ENCODE measurements around the gene MLIP. TPM values are rescaled to one million over a fixed set of nuclear protein-coding genes. Genes with fewer than 3 reads are reported as not detected.

The MLIP gene
- total RNA-seq, 3 donors from 2014 or later (not counting 1 experiment from before 2014, with no cell fraction given), result not detected

- Histone ChIP-seq H3K36me3 (ENCODE audit: control insufficient read depth, insufficient read depth, low read length) (no peaks in the 10 kb centered on the region), H3K27me3 (ENCODE audit: control insufficient read depth, insufficient read depth, low read length) (no peaks in the 10 kb centered on the region), H3K4me3 (ENCODE audit: low read length) (no peak overlapping the region), H3K9me3 (ENCODE audit: control insufficient read depth, insufficient read depth, low read length) (no peaks in the 10 kb centered on the region), H3K27ac (ENCODE audit: low read length) (no peak overlapping the region), H3K4me1 (ENCODE audit: control insufficient read depth, insufficient read depth, low read length) (no peaks in the 10 kb centered on the region)
- WGBS (ENCODE audit: insufficient coverage), result 75% methylated on average over 2 of the region's 2 CpGs
- intact Hi-C loops (cut with micrococcal nuclease), result no loop called here
- DNase-seq (no peak), ATAC-seq (no peak)
- Mint-ChIP-seq H3K9me3 (peaks cover 6 to 8% of the 10 kb centered on the region in 2 donors), H3K4me1 (no peaks in the 10 kb centered on the region), H3K4me3 (no peak overlapping the region), H3K27me3 (ENCODE audit: low read depth in 2 of 2) (no peaks in the 10 kb centered on the region), H3K36me3 (no peaks in the 10 kb centered on the region), H3K27ac (no peak overlapping the region)
- TF ChIP-seq, protein P1, sequence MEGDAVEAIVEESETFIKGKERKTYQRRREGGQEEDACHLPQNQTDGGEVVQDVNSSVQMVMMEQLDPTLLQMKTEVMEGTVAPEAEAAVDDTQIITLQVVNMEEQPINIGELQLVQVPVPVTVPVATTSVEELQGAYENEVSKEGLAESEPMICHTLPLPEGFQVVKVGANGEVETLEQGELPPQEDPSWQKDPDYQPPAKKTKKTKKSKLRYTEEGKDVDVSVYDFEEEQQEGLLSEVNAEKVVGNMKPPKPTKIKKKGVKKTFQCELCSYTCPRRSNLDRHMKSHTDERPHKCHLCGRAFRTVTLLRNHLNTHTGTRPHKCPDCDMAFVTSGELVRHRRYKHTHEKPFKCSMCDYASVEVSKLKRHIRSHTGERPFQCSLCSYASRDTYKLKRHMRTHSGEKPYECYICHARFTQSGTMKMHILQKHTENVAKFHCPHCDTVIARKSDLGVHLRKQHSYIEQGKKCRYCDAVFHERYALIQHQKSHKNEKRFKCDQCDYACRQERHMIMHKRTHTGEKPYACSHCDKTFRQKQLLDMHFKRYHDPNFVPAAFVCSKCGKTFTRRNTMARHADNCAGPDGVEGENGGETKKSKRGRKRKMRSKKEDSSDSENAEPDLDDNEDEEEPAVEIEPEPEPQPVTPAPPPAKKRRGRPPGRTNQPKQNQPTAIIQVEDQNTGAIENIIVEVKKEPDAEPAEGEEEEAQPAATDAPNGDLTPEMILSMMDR (IDR thresholded peaks at IDR 0.05), result no peak
These were observed 125.7 kb downstream of the MLIP start for GRCh38 chr6:54236984-54237383.

DNA sequence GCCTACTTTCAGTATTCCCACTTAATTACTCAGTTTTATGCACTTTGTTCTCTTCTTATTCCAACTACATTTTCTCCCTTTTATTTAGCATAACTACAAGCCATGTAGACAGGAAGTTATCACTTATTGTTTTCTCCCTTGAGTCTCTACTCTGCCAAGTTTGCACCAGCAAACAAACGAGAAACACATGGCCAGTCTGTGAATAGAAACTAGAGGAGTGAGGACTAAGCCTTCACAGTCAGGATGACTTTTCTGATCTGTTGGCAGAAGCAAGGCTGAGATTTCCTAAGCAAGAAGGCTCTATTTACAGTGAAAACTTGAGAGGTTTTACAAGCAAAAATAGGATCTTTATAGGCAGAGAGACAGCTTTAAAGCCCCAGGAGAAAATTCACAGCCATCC is 127.2 kb downstream of the MLIP start:
- 60% methylated on average over 1 of the region's 1 CpG for WGBS (ENCODE audit: insufficient coverage)
- intact Hi-C loops (cut with micrococcal nuclease), result no loop called here
- Mint-ChIP-seq H3K9me3 (peaks cover 5 to 6% of the 10 kb centered on the region in 2 donors), H3K36me3 (no peaks in the 10 kb centered on the region), H3K27ac (no peak overlapping the region), H3K4me3 (no peak overlapping the region), H3K27me3 (ENCODE audit: low read depth in 2 of 2) (no peaks in the 10 kb centered on the region), H3K4me1 (no peaks in the 10 kb centered on the region)
- DNase-seq (no peak), ATAC-seq (no peak)
- H3K4me1 ChIP-seq (ENCODE audit: control insufficient read depth, insufficient read depth, low read length), result no peaks in the 10 kb centered on the region
- H3K27ac ChIP-seq (ENCODE audit: low read length), result no peak overlapping the region
- H3K4me3 ChIP-seq (ENCODE audit: low read length), result no peak overlapping the region
- H3K27me3 ChIP-seq (ENCODE audit: control insufficient read depth, insufficient read depth, low read length), result no peaks in the 10 kb centered on the region
- TF ChIP-seq, protein P1 (IDR thresholded peaks at IDR 0.05), result no peak
- no peaks in the 10 kb centered on the region for H3K36me3 ChIP-seq (ENCODE audit: control insufficient read depth, insufficient read depth, low read length)
- H3K9me3 ChIP-seq (ENCODE audit: control insufficient read depth, insufficient read depth, low read length), result no peaks in the 10 kb centered on the region

DNA sequence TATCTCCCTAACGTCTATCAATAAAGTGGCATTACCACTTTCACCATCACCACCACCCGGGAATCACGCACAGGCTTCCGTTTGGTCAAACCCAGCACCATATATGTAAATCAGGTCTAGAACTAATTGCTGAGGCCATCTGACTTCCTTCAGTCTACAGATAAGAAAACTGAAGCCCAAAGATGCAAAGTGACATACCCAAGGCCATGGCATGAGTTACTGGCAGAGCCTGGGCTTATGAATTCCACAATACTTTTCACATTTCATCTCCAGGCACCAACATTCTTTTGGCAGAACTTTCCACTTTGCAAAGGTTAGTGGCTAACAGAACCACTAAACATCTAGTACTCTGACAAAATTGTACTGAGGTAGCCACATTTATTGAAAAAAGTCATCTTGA is 132.5 kb downstream of the MLIP start:
- no peak for DNase-seq
- Histone ChIP-seq H3K4me3 (ENCODE audit: low read length) (no peak overlapping the region), H3K4me1 (ENCODE audit: control insufficient read depth, insufficient read depth, low read length) (no peaks in the 10 kb centered on the region), H3K27me3 (ENCODE audit: control insufficient read depth, insufficient read depth, low read length) (no peaks in the 10 kb centered on the region), H3K36me3 (ENCODE audit: control insufficient read depth, insufficient read depth, low read length) (no peaks in the 10 kb centered on the region), H3K9me3 (ENCODE audit: control insufficient read depth, insufficient read depth, low read length) (no peaks in the 10 kb centered on the region), H3K27ac (ENCODE audit: low read length) (no peak overlapping the region)
- WGBS (ENCODE audit: insufficient coverage), result 95% methylated on average over 4 of the region's 4 CpGs
- intact Hi-C loops (cut with micrococcal nuclease), result no loop called here
- no peak for ATAC-seq
- Mint-ChIP-seq H3K36me3 (no peaks in the 10 kb centered on the region), H3K4me1 (no peaks in the 10 kb centered on the region), H3K27ac (no peak overlapping the region), H3K27me3 (ENCODE audit: low read depth in 2 of 2) (no peaks in the 10 kb centered on the region), H3K4me3 (no peak overlapping the region), H3K9me3 (peaks cover 2 to 5% of the 10 kb centered on the region in 2 donors)
- TF ChIP-seq, protein P1 (IDR thresholded peaks at IDR 0.05), result no peak

- Histone ChIP-seq H3K36me3 (ENCODE audit: control insufficient read depth, insufficient read depth, low read length) (no peaks in the 10 kb centered on the region), H3K27ac (ENCODE audit: low read length) (no peak overlapping the region), H3K9me3 (ENCODE audit: control insufficient read depth, insufficient read depth, low read length) (no peaks in the 10 kb centered on the region), H3K27me3 (ENCODE audit: control insufficient read depth, insufficient read depth, low read length) (no peaks in the 10 kb centered on the region), H3K4me3 (ENCODE audit: low read length) (no peak overlapping the region), H3K4me1 (ENCODE audit: control insufficient read depth, insufficient read depth, low read length) (no peaks in the 10 kb centered on the region)
- ATAC-seq, result no peak
- no peaks in the 10 kb centered on the region for H3K4me1 Mint-ChIP-seq
- no peak overlapping the region for H3K4me3 Mint-ChIP-seq
- WGBS (ENCODE audit: insufficient coverage), result 57% methylated on average over 1 of the region's 1 CpG
- no peak for DNase-seq
- H3K27me3 Mint-ChIP-seq (ENCODE audit: low read depth in 2 of 2), result no peaks in the 10 kb centered on the region
- no peak overlapping the region for H3K27ac Mint-ChIP-seq
- TF ChIP-seq, protein P1 (IDR thresholded peaks at IDR 0.05), result no peak
- intact Hi-C loops (cut with micrococcal nuclease), result no loop called here
- H3K9me3 Mint-ChIP-seq, result peaks cover 4 to 5% of the 10 kb centered on the region in 2 donors
- no peaks in the 10 kb centered on the region for H3K36me3 Mint-ChIP-seq
These were observed 133.2 kb downstream of the MLIP start for GRCh38 chr6:54244430-54244829.
